GM19023 (cell line): ENCODE measurements around the gene SLITRK3.

Experiments
- ATAC-seq: cut with Tn5 transposase; IDR thresholded peaks from one replicate; pipeline ENCODE4 v1.9.1; 2021; ENCODE audit warnings: mild to moderate bottlenecking, moderate library complexity; ENCODE audit not compliant: unreplicated experiment

SLITRK3 gene, protein sequence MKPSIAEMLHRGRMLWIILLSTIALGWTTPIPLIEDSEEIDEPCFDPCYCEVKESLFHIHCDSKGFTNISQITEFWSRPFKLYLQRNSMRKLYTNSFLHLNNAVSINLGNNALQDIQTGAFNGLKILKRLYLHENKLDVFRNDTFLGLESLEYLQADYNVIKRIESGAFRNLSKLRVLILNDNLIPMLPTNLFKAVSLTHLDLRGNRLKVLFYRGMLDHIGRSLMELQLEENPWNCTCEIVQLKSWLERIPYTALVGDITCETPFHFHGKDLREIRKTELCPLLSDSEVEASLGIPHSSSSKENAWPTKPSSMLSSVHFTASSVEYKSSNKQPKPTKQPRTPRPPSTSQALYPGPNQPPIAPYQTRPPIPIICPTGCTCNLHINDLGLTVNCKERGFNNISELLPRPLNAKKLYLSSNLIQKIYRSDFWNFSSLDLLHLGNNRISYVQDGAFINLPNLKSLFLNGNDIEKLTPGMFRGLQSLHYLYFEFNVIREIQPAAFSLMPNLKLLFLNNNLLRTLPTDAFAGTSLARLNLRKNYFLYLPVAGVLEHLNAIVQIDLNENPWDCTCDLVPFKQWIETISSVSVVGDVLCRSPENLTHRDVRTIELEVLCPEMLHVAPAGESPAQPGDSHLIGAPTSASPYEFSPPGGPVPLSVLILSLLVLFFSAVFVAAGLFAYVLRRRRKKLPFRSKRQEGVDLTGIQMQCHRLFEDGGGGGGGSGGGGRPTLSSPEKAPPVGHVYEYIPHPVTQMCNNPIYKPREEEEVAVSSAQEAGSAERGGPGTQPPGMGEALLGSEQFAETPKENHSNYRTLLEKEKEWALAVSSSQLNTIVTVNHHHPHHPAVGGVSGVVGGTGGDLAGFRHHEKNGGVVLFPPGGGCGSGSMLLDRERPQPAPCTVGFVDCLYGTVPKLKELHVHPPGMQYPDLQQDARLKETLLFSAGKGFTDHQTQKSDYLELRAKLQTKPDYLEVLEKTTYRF

DNA sequence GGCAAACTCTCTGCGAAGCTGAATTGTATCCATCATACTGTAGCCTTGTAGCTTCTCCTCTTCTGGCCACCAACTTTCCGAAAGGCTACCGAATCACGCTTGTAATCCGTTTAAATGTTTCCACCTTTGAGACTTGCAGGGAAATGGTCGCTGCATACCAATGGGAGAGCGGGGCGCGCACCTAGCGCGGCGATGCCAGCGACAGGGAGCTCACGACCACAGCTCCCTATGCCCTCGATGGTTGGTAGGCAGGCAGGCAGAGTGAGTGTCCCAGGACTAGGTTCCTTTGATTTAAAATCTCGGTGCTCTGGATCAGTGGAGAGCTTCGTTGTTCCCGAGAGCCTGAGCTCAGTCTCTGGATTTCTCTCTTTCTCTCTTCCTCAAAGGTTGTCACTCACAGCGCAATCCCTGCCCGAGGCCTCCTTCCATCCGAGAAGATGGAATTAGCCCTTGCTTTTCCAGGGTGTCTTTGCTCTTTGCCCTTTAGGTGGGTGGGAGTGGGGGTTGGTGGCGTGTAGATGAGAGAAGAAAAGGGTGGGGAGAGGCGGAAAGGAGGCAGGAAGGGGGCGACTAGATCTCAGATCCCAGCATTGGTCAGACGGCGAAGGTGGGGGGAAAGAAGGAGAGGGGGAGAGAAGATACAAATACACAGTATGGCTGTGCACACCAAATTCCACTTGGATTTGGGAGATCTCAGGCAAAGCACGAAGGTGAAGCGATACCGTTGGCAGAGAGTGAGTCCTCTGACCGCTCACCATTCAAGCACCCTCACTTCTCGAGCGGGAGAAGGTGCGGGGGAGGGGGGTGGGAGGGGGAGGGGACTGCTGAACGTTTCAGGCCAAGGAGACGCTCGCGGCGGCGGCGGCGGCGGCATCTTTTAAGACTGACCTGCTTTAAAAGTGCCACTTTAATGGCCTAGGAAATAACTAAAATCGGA, at the start of gene SLITRK3:
Gene SLITRK3 (minus strand): TSS at position 745 of the 937 bp plus-strand sequence. CDS start 5,554 bp downstream, outside the sequence.
- no peak for ATAC-seq

DNA sequence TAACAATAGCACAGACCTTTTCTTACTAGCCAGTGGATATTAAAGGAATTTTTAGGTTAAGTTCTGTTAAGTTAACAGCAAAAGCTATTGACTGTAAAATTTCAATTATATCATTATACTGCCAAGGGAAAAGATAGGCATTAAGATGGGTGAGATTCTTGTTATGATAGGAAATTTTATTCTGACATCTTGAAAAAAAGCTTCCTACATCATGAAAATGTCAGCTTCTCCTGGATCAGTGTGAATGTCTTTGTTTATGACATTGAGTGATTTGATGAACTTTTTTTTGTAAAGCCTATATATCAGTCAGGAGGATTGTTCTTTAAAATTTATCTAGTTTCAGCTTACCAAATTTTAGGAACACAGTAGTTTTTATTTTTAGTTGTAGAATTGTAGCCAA, 47.4 kb upstream of the SLITRK3 start:
- no peak for ATAC-seq

DNA sequence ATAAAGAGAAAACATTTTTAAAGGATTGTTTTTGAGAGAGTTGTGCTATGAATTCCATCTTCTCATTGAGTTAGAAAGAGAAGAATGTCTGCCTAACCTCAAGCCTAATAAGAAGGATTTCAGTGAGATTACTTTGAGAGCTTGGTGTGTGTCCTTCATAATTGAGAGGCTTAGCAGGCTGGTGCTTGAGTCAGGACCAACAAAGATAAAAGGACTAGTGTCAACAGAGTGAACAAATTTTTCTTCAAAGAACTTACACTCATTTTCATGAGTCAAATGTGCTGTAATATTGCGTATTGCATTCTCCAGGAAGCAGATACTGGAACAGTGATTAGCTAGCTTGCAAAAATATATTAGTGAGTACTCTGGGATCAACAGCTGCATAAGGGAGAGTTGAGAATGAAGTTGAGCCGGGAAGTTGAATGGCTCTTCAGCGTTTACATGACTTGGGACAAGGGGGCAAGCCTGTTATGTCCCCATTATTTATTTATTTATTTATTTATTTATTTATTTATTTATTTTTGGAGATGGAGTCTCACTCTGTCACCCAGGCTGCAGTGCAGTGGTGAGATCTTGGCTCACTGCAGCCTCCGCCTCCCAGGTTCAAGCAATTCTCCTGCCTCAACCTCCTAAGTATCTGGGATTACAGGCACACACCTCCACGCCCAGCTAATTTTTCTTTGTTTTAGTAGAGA, 37.5 kb upstream of the SLITRK3 start:
- no peak for ATAC-seq

DNA sequence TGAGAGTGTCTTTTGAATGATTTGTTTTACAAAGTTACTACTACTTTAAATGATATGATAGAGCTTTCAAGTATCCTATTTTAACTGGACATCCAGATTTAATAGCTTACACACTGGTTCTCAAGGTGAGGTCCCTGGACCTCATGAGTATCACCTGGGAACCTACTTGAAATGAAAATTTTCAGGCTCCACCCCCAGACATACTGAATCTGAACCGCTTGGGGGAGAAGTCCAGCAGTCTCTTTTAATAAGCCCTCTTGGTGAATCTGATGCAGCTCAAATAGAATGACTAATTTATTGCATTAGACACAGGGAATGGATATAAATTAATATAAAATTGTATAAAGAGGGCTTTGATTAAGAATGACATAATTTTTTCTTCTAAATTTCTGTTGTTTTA, 29.4 kb upstream of the SLITRK3 start:
- ATAC-seq = no peak

DNA sequence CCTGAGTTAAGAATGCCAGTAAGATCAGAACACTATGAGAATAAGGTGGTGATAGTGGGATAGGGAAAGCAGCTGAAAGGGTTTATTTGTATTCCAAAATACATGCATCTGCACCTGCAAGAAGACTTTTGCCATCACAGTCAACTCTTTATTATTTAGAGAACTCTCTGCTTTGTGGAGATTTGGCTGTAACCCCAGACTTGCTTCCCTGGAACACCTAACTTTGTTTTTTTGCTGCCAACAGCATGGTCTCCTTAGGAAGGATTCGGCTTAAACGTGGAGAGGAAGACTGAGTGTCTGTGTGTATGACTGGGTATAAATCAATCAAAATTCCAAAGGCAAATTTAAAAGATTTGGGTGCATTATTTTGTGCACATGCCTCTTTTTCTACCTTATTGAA, 21.6 kb upstream of the SLITRK3 start:
- no peak for ATAC-seq

DNA sequence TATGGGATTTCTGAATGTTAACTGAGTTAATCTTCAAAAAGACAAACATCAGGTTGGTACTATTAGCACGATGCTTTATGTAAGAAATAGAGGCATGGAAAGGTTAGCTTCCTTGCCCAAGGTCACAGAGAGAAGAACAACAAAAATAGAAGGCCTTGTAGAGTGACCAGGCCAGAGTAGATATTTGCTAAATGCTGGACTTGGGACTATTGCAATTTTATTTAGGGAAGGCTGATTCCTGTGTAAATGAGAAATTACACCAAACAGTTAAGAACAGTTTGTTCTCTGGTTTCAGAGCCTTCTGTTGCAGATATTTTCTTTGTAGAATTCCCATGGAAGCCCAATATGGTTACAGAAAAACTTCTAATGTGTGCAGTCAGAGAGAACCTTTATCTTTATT, 16.4 kb upstream of the SLITRK3 start:
- no peak for ATAC-seq

DNA sequence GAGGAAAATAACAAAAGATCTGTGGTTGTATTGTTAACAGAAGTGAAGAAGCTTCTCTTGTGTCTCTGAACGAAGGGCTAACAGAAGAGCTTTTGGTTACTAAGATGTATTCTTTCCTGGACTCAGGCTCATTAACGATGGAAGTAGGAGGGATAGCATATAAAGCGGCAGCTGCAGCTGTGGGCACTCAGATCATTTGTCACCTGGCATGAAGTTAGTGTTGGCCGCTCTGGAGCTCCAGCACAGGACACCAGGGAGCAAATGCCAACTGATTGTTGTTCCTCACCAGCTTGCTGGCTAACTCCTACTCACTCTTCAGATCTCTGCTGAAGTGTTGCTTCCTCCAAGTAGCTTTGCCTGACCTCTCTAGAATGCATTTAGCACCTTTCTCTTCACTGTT, 15.5 kb upstream of the SLITRK3 start:
- no peak for ATAC-seq

DNA sequence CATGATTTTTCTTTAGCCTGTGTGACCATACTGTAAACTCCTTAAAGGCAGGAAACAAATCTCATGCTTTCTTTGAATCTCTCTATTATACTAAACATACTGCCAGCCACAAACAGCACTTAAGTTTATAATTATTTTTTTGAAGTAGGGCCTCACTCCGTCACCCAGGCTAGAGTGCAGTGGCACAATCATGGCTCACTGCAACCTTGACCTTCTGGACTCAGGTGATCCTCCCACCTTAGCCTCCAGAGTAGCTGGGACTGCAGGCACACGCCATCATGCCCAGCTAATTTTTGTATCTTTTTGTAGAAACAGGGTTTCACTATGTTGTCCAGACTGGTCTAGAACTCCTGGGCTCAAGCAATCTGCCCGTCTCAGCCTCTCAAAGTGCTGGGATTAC, 14.5 kb upstream of the SLITRK3 start:
- ATAC-seq = no peak

DNA sequence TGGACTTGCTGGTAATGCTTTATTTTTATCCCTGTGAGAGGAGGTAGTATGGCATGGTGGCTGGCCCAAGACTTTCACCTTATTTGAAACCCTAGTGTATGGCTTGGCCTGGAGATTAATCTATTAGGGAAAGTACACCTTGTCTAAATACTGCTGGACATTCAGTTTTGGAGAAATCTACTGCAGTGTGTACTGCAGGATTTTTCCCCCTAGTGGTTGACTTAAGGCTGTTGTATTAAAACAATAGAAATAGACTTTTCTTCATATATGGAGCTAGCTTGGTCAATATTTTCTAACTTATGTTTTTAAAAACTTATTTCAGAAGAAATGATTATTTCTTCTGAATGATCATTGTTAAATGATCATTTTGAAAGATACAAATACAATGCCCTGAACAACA, 13.9 kb upstream of the SLITRK3 start:
- no peak for ATAC-seq

DNA sequence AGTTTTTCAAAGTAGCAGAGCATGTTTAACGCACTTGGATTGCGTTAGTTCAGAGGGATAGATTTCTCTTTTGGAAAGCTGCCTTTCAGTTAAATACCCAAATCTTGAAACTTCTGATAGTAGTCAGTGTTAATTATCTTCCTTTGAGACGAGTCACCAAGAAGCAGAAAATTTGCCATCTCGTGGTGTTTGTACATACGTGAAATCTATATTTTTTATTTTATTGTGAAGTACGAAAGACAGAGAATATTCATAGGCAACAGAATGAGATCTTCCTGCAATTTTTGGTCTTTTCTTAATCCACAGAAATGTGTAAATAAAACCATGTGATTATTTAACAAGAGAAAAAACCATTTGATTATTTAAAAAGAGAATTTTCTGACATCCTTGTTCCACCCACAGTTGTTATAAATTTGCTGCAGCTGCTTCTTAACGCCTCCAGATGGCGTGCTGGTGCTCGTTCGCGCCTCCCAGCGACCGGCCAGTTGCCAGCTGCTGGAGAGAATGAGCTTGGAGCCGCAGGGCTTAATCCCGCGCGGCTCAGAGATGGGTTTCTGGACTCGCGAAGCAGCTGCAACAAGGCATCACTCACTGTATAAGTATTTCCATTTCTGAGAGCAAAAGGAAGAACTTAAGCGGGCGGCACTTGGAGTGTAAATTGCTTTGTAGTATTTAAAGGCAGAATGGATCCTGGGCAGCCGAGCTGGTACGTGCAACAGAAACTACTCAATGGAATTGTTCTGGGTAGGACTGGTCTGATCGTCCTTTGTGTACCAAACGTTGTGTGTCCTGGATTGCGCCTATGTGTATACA, 10.5 kb upstream of the SLITRK3 start:
- ATAC-seq = peak; percentile 98

DNA sequence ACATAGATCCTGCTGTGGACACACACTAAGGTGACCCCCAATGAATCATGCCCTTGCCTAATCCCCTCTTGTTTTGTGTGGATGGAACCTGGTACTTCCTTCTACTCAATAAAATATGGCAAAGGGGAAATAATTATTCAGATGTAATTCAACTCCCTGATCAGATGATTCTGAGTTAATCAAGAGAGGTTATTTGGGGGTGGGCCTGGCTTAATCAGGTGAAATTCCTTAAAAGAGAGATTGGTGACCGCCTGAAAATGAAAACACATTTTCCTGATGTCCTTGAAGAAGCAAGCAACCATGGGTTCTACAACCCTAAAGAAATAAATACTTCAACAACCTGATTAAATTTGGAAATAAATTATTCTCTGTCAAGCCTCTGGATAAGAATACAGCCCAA, 8.3 kb upstream of the SLITRK3 start:
- ATAC-seq = no peak

DNA sequence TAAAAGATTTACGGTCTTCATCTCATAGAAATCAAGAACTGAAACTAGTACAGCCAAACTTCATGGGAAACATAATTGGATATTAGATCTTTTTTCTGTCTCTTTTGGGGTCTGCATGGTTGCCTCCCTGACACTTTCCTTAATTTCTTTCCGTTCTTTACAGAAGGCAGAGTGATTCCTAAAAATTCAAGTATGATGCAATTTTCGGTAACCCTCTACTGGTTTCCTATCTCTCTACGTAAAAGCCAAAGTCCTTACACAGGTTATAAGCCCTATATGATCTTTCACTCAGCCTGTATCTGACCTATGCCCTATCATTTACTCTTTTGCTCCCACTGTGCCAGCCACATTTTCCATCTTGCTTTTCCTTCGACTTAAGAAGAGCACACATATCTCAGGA, 6.8 kb upstream of the SLITRK3 start:
- ATAC-seq = no peak

DNA sequence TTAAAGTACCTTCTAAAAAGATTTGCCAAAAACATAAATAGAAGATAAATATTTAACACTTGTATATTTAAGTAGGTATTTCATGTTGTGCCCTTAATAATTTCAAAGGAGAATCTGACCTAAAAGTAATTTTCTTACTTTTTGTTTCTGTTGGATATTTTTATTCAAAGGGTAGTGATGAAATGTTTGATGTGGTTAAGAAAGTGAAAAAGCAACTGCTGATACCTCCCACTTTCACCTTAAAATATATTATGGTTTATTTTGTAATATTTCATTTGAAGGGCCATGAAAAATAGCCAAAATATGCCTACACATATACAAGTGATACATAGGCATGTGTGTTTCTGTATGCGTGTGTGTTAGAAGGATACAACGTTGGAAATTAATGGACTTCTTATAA, 5.8 kb upstream of the SLITRK3 start:
- ATAC-seq = no peak

DNA sequence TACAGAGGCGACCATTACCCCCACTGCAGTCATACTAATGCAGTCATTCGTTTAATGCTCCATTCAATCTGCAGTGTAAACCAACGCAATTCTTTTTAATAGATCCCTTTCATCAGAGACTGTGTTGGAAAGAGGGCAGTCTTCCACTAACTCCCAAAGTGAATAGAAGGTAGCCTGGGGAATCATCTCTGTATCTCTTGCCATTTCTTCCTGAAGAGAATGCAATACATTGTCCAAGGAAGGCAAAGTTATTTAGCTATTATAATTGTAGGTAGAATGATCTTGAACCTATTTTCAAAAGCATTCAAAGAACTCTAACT, 1.3 kb upstream of the SLITRK3 start:
- ATAC-seq = no peak

DNA sequence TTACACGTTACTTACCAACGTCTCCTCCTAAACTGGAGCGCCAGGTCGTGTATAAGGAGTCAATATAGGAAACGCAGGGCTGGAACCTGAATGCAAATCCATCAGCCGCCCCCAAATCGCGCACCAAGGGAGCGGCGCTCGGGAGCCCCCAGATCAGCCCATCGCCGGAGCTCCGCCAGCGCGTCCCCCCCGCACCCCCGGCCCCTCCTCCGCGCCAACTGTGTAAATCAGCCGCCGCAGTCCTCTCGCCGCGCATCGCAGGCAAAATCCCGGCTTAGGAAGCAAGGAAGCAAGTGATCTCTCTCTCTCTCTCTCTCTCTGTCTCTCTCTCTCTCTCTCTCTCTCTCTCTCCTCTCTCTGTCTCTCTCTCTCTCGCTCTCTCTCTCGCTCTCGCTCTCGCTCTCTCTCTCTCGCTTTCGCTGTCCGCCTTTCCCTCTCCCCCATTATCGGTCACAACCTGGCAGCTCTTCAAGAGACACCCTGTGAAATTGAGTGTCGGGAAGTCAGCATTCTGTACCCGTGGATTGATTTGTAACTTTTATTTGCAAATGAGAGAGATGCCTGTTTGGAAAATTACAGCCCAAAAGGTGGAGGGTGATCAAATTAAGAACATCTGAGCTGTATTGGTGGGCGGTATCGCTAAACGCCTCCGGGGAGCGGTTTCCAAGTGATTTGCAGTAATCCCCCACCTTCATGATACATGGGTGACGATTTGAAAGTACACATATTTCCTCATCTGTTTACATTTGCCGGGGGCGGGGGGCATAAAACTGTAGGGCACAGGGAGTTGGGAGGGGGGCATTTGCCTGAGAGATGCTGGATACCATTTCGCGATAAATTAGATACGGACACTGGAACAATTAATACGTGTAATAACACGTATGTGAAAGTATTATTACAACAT, 645 bp upstream of the SLITRK3 start:
- no peak for ATAC-seq

DNA sequence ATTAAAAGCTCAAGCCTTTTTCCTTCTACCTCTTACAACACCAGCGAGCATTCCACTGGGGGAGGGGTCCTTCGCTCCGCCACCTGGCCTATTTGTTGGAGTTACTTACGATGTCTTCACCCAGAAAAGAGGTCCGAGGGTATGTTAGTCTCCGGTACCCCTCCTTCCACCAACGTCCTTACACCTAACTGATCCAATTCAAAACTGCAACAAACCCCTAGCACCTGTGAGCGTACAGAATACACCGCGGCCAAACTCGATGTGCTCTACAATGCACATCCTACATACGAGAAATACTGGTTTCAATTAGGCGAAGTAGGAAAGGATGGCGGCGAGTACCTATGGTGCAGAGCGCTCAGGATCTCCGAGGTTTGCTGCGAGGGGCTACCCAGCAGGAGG, 944 bp downstream of the SLITRK3 start:
- no peak for ATAC-seq

DNA sequence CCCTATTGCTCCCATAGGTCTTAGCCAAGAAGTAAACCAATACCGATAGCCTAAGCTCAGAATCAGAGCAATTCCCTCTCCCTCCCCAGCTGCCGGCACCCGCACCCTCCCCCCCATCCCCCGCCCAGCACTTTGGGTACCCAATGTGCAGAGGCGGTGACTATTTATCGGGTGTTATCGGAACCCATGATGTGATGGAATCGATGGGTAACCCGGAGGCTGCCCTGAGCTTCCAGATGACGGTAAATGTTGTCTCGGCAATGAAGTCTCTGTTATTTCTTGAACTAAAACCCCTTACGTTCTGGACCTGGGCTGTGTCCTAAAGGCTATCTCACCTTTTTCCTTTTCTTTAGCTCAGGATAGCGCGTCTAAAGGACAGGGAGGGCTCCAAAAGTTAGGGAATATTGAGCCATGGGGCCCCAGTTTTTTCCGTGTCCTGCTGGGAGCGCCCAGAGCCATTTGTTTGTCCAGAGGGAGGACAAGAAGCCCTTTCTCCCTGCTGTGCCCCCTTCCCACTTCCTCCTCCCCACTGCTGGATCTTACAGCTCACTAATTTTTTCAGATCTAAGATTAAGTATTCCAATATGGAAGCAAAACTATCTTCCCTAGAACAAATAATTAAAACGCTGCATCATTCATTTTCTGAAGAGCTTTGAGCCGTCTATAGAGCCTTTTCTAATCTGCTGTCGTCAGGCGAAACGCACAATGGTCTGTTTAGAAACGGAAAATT, 1.5 kb downstream of the SLITRK3 start:
- ATAC-seq = no peak
